GM12878 (cell line): Measurements from ENCODE around the gene NR3C1. TPM values are rescaled to one million over a fixed set of nuclear protein-coding genes. Genes with fewer than 3 reads are reported as not detected.

Experiments used
- ATAC-seq: fragments of 200-7000 bp; cut with Tn5 transposase; 3 replicates; pipeline ENCODE4 v1.9.1; 2020; ENCODE audit warnings: mild to moderate bottlenecking, moderate library complexity
- BruUV-seq: library from RNA; stranded (reverse); fragments of 400-500 nt; replicated peaks from 2 replicates; lab custom pipeline; 2021; lab: Mats Ljungman, UMichigan
- CTCF ChIA-PET: fragments of 300-600 bp; sonication (Branson Sonifier 250); formaldehyde crosslinking; extraction: SDS; loops from one replicate; lab custom pipeline; 2021; ENCODE audit warnings: inconsistent platforms; lab: Yijun Ruan, JAX
- POLR2A ChIA-PET: fragments of 350-600 bp; formaldehyde crosslinking; extraction: SDS; loops from one replicate; lab custom pipeline; 2021; ENCODE audit warnings: inconsistent platforms; lab: Charles Lee
- RAD21 ChIA-PET: fragments of 300-600 bp; sonication (Branson Sonifier 250); formaldehyde crosslinking; loops from one replicate; lab custom pipeline; 2023; ENCODE audit warnings: antibody characterized with exemption; ENCODE audit not compliant: unreplicated experiment; lab: Charles Lee
- SMC1A ChIA-PET: fragments of 300-600 bp; sonication (Branson Sonifier 250); formaldehyde crosslinking; loops from one replicate; lab custom pipeline; 2023; ENCODE audit not compliant: unreplicated experiment, uncharacterized antibody; lab: Charles Lee
- DNase-seq: peaks from one replicate; pipeline ENCODE4 v3.0.0-alpha.2; 2011; ENCODE audit warnings: low read depth, low spot score
- FAIRE-seq: peaks from 3 replicates; lab custom pipeline; 2011; peaks lifted over from hg19 to GRCh38; lab: Jason Lieb, UNC
- H2AFZ ChIP-seq: 2 replicates; pipeline ENCODE4 v1.6.0; 2011; ENCODE audit warnings: low read depth, low read length, control low read depth; ENCODE audit not compliant: control insufficient read depth
- H3K27ac ChIP-seq: 2 replicates; pipeline ENCODE4 v1.5.1; 2011; ENCODE audit warnings: control low read depth; ENCODE audit not compliant: control insufficient read depth, insufficient read depth
- H3K27me3 ChIP-seq, 2 experiments: replicated peaks in 1 of 2; 2 replicates each; pipeline versions ENCODE4 v1.6.0 to v1.6.1; 2011; ENCODE audit warnings: low read length in 1 of 2; ENCODE audit not compliant: control insufficient read depth in 2 of 2, insufficient read depth in 2 of 2
- H3K36me3 ChIP-seq, 2 experiments: 2 replicates each; pipeline ENCODE4 v1.5.1; 2011; ENCODE audit warnings: low read length in 1 of 2; ENCODE audit not compliant: control insufficient read depth in 2 of 2, insufficient read depth in 2 of 2
- H3K4me1 ChIP-seq: 2 replicates; pipeline ENCODE4 v1.6.1; 2011; ENCODE audit warnings: mild to moderate bottlenecking, low read length, moderate library complexity, mixed read lengths; ENCODE audit not compliant: control insufficient read depth, insufficient read depth
- H3K4me2 ChIP-seq: 2 replicates; pipeline ENCODE4 v1.6.0; 2011; ENCODE audit warnings: control low read depth; ENCODE audit not compliant: control insufficient read depth, insufficient read depth
- H3K4me3 ChIP-seq: fragments of 200-600 bp; sonication (generic); 2 replicates; pipeline ENCODE4 v1.5.1; 2016
- H3K79me2 ChIP-seq: 2 replicates; pipeline ENCODE4 v1.6.0; 2011; ENCODE audit warnings: low read length; ENCODE audit not compliant: control insufficient read depth, insufficient read depth
- H3K9ac ChIP-seq: 2 replicates; pipeline ENCODE4 v1.8.0; 2011; ENCODE audit warnings: low read length, control low read depth, mixed read lengths; ENCODE audit not compliant: control insufficient read depth, insufficient read depth
- H3K9me3 ChIP-seq: replicated peaks from 3 replicates; pipeline ENCODE4 v1.5.1; 2011; ENCODE audit warnings: mild to moderate bottlenecking, low read length; ENCODE audit not compliant: control insufficient read depth, insufficient read depth
- H4K20me1 ChIP-seq: 2 replicates; pipeline ENCODE4 v1.6.0; 2011; ENCODE audit not compliant: control insufficient read depth, insufficient read depth
- BRCA1 ChIP-seq: IDR thresholded peaks from 2 replicates; pipeline ENCODE4 v1.6.1; 2011; ENCODE audit warnings: low read depth, low read length, improper control_type of control experiment
- CBX3 ChIP-seq: fragments of 200-600 bp; sonication (generic); IDR thresholded peaks from 2 replicates; pipeline ENCODE4 v1.6.1; 2016; ENCODE audit warnings: low read depth, borderline replicate concordance
- E4F1 ChIP-seq: fragments of 450-650 bp; IDR thresholded peaks from 2 replicates; pipeline ENCODE4 v1.6.1; 2018; ENCODE audit warnings: borderline replicate concordance, mild to moderate bottlenecking; ENCODE audit not compliant: partially characterized antibody
- EGR1 ChIP-seq, 2 experiments: IDR thresholded peaks; 1 replicate in 1 of 2; 2 replicates in 1 of 2; pipeline ENCODE4 v1.6.1; 2011 to 2012; ENCODE audit warnings: low read depth in 2 of 2, low read length in 2 of 2, borderline replicate concordance in 1 of 2, mild to moderate bottlenecking in 1 of 2, moderate library complexity in 1 of 2
- ETV6 ChIP-seq, 2 experiments: fragments of 450-650 bp in 1 of 2; IDR thresholded peaks in 1 of 2; conservative IDR thresholded peaks in 1 of 2; 2 replicates each; pipeline ENCODE4 v1.6.1; 2014; ENCODE audit warnings: antibody characterized with exemption in 1 of 2, borderline replicate concordance in 1 of 2, low read depth in 1 of 2, mild to moderate bottlenecking in 1 of 2, moderate library complexity in 1 of 2
- EZH2 ChIP-seq: IDR thresholded peaks from 2 replicates; pipeline ENCODE4 v1.6.1; 2012; ENCODE audit warnings: low read depth, mild to moderate bottlenecking, control low read depth, inconsistent platforms, low read length, borderline replicate concordance; ENCODE audit not compliant: control insufficient read depth
- IRF5 ChIP-seq: fragments of 450-650 bp; IDR thresholded peaks from 2 replicates; pipeline ENCODE4 v1.6.1; 2017; ENCODE audit warnings: borderline replicate concordance
- KAT2A ChIP-seq: conservative IDR thresholded peaks from 2 replicates; pipeline ENCODE4 v1.6.1; 2011; ENCODE audit warnings: low read depth, low read length; ENCODE audit not compliant: control insufficient read depth
- POU2F2 ChIP-seq: IDR thresholded peaks from 3 replicates; pipeline ENCODE4 v1.6.1; 2011; ENCODE audit warnings: low read depth, mild to moderate bottlenecking, low read length, borderline replicate concordance
- SUZ12 ChIP-seq: fragments of 200-600 bp; sonication (generic); IDR thresholded peaks from one replicate; pipeline ENCODE4 v1.6.1; 2018; ENCODE audit warnings: antibody characterized with exemption, mild to moderate bottlenecking; ENCODE audit not compliant: unreplicated experiment
- WGBS: methylation state at CpG from one replicate; pipeline ENCODE4 v1.1.6; 2016; ENCODE audit warnings: low lambda C conversion rate; ENCODE audit not compliant: insufficient replicate concordance, insufficient coverage; ENCODE audit errors: missing lambda C conversion rate; 5-methylcytosine and 5-hydroxymethylcytosine counted together
- in situ Hi-C: fragments of 300-500 bp; cut with MboI; formaldehyde crosslinking; loops from 9 replicates; pipeline ENCODE4 v1.14.3; 2018; ENCODE audit warnings: mixed read lengths
- intact Hi-C: fragments of 100-400 bp; cut with micrococcal nuclease; formaldehyde crosslinking; loops from one replicate; pipeline ENCODE4 v1.14.2; 2022; ENCODE audit not compliant: unreplicated experiment
- polyA plus RNA-seq, 11 experiments: library from polyadenylated mRNA; depleted of rRNA in 4 of 11; unstranded in 6 of 11; stranded (reverse) in 5 of 11; fragments of >200 nt; fragmentation: Nextera tagmentation in 4 of 11; fragmentation: Illumina TruSeq in 1 of 11; extraction: Ambion mirVana in 4 of 11; extraction: Trizol in 1 of 11; gene quantifications; 1 replicate in 1 of 11; 2 replicates in 10 of 11; pipeline versions ENCODE4 v1.2.1 to v1.2.3, GENCODE V29; 2011 to 2016; ENCODE audit warnings: inconsistent platforms in 2 of 11, missing spikeins in 2 of 11, low read depth in 1 of 11
- total RNA-seq, 4 experiments: library from RNA; depleted of rRNA in 3 of 4; stranded (reverse); fragments of >200 nt in 3 of 4; fragmentation: Illumina TruSeq in 1 of 4; extraction: Trizol in 1 of 4; gene quantifications; 2 replicates each; pipeline versions ENCODE4 v1.2.1 to v1.2.3, GENCODE V29; 2013 to 2021
- TF ChIP-seq, protein P1 (sequence below): fragments of 450-650 bp; formaldehyde crosslinking; IDR thresholded peaks from 2 replicates; pipeline ENCODE4 v1.5.0; 2022; ENCODE audit warnings: mild to moderate bottlenecking, missing genetic modification characterization
- TF ChIP-seq, protein P2 (sequence below): IDR thresholded peaks from 2 replicates; pipeline ENCODE4 v1.6.1; 2012; ENCODE audit warnings: low read depth, low read length, improper control_type of control experiment

NR3C1 gene
- total and polyA plus RNA-seq, 10 of the 15 experiments (the other 5 are each of a cell fraction or from before 2014, with no cell fraction given): 49.7 to 141 (median 109) TPM

- no peaks in the 10 kb centered on the region for H3K36me3 ChIP-seq
- H3K4me3 ChIP-seq: no peak overlapping the region
- no peak for ATAC-seq
- H3K9ac ChIP-seq: no peak overlapping the region
- no peak for DNase-seq
- ChIA-PET RAD21 (interaction anchor here (0.7 to 18.1 kb wide), 11 partner anchors 14 to 592 kb away, joined by 3 to 482 read pairs (median 5); no protein-coding TSS in a partner anchor), CTCF (interaction anchor here (0.9 to 1.5 kb wide), 3 partner anchors 11 to 72 kb away, joined by 3 to 4 read pairs (median 3); no protein-coding TSS in a partner anchor), SMC1A (interaction anchor here (0.9 to 19.2 kb wide), 10 partner anchors 14 to 231 kb away, joined by 3 to 423 read pairs (median 22); no protein-coding TSS in a partner anchor), POLR2A (interaction anchor here (0.6 to 8.3 kb wide), 12 partner anchors 14 to 257 kb away, joined by 3 to 103 read pairs (median 4); no protein-coding TSS in a partner anchor)
- H3K79me2 ChIP-seq: peaks cover 1% of the 10 kb centered on the region; the same call in 1 of the 2 replicates
- H3K27me3 ChIP-seq: no peaks in the 10 kb centered on the region
- FAIRE-seq: no peak
- BruUV-seq: no TSS peak
- no peaks in the 10 kb centered on the region for H4K20me1 ChIP-seq
- WGBS: 78% methylated on average over 2 of the region's 2 CpGs
- no peak overlapping the region for H3K27ac ChIP-seq
- no peak overlapping the region for H3K4me2 ChIP-seq
- peaks cover 29% of the 10 kb centered on the region for H3K4me1 ChIP-seq
- intact Hi-C loops: loop anchor here (5.0 to 10.0 kb wide), 4 partner anchors 39 to 732 kb away; partner anchors contain the start of gene NR3C1
- no peak overlapping the region for H2AFZ ChIP-seq
- in situ Hi-C loops: no loop called here
- H3K9me3 ChIP-seq: no peaks in the 10 kb centered on the region; the same call in 1 of the 3 replicates
- TF ChIP-seq ETV6 (conservative IDR thresholded peaks at IDR 0.05 in 1 of 2, IDR thresholded peaks at IDR 0.05 in 1 of 2; ENCODE audit: borderline replicate concordance in 1 of 2, low read depth in 1 of 2) (no peak), CBX3 (no peak), KAT2A (no peak), SUZ12 (no peak), EGR1 (IDR thresholded peaks at IDR 0.05; ENCODE audit: borderline replicate concordance in 1 of 2, low read depth in 2 of 2, low read length in 2 of 2) (no peak), EZH2 (no peak), BRCA1 (no peak), IRF5 (no peak), E4F1 (no peak), POU2F2 (no peak)
- TF ChIP-seq, protein P1, sequence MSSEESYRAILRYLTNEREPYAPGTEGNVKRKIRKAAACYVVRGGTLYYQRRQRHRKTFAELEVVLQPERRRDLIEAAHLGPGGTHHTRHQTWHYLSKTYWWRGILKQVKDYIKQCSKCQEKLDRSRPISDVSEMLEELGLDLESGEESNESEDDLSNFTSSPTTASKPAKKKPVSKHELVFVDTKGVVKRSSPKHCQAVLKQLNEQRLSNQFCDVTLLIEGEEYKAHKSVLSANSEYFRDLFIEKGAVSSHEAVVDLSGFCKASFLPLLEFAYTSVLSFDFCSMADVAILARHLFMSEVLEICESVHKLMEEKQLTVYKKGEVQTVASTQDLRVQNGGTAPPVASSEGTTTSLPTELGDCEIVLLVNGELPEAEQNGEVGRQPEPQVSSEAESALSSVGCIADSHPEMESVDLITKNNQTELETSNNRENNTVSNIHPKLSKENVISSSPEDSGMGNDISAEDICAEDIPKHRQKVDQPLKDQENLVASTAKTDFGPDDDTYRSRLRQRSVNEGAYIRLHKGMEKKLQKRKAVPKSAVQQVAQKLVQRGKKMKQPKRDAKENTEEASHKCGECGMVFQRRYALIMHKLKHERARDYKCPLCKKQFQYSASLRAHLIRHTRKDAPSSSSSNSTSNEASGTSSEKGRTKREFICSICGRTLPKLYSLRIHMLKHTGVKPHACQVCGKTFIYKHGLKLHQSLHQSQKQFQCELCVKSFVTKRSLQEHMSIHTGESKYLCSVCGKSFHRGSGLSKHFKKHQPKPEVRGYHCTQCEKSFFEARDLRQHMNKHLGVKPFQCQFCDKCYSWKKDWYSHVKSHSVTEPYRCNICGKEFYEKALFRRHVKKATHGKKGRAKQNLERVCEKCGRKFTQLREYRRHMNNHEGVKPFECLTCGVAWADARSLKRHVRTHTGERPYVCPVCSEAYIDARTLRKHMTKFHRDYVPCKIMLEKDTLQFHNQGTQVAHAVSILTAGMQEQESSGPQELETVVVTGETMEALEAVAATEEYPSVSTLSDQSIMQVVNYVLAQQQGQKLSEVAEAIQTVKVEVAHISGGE (CRISPR knock-in tag): no peak
- TF ChIP-seq, protein P2, sequence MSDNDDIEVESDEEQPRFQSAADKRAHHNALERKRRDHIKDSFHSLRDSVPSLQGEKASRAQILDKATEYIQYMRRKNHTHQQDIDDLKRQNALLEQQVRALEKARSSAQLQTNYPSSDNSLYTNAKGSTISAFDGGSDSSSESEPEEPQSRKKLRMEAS: no peak
Observed at GRCh38 chr5:143233031-143233430, 170.5 kb downstream of the NR3C1 start.
